Measurements from ENCODE around the gene C3. TPM values are rescaled to one million over a fixed set of nuclear protein-coding genes. Genes with fewer than 3 reads are reported as not detected.

The C3 gene
- total RNA-seq, 1 donor from 2014 or later = 1.6 TPM

DNA sequence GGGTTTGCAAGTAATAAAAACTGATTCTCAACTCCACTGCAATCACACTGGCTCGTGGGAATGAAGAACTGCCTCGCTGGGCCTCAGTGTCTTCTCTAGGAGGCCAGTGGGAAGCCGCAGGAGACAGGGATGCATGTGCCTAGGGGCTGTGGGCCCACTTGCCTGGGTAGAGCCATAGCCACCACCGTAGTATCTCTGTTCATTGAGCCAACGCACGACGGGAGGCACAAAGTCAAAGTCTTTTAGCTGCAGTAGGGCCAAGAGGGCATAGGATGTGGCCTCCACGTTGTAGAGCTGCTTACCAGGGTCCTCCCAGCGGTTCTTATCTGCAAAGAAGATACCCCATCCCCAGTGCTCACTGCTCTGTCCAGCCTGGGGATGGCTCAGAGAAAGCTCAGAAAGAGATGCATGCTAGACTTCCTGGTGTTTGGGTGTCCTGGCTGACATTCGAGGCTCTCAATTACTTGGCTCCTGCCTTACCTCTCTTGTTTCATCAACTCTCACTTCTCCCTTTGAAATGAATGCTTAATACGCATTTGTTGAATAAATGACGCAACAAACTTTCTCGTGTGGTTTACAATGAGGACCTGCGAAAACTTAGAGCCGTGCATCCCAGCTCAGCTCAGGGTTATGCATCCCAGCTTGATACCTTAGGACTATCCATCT, 34.4 kb downstream of the C3 start:
- DNase-seq (ENCODE audit: low spot score, unreplicated experiment) = no peak
- Mint-ChIP-seq H3K9me3 (ENCODE audit: low read depth) (no peaks in the 10 kb centered on the region), H3K36me3 (ENCODE audit: insufficient read depth) (no peaks in the 10 kb centered on the region), H3K27me3 (peaks cover 3% of the 10 kb centered on the region), H3K4me1 (ENCODE audit: low read depth) (no peaks in the 10 kb centered on the region), H3K27ac (no peak overlapping the region), H3K4me3 (ENCODE audit: low read depth) (no peak overlapping the region)
- TF ChIP-seq, protein P1, sequence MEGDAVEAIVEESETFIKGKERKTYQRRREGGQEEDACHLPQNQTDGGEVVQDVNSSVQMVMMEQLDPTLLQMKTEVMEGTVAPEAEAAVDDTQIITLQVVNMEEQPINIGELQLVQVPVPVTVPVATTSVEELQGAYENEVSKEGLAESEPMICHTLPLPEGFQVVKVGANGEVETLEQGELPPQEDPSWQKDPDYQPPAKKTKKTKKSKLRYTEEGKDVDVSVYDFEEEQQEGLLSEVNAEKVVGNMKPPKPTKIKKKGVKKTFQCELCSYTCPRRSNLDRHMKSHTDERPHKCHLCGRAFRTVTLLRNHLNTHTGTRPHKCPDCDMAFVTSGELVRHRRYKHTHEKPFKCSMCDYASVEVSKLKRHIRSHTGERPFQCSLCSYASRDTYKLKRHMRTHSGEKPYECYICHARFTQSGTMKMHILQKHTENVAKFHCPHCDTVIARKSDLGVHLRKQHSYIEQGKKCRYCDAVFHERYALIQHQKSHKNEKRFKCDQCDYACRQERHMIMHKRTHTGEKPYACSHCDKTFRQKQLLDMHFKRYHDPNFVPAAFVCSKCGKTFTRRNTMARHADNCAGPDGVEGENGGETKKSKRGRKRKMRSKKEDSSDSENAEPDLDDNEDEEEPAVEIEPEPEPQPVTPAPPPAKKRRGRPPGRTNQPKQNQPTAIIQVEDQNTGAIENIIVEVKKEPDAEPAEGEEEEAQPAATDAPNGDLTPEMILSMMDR (IDR thresholded peaks at IDR 0.05; ENCODE audit: unreplicated experiment) = no peak

DNA sequence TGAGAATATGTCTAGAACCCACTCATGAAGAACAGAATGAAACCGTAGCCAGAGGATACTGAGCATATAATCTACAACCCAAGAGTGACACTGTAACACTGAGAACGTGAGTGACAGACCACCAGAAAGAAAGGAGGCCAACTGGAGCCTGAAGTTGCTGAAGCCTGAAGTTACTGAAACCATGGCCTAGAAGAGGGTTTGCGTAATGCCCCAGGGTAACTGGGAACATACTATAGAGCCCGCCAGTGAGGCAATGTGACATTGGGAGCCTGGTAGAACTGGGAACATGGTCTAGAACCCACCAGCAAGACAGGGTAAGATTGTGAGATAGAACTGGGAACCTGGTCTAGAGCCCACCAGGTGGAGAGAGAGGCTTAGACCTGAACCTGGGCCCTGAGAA, 35.0 kb downstream of the C3 start:
- no peaks in the 10 kb centered on the region for H3K9me3 Mint-ChIP-seq (ENCODE audit: low read depth)
- H3K36me3 Mint-ChIP-seq (ENCODE audit: insufficient read depth) = no peaks in the 10 kb centered on the region
- DNase-seq (ENCODE audit: low spot score, unreplicated experiment) = no peak
- TF ChIP-seq, protein P1 (IDR thresholded peaks at IDR 0.05; ENCODE audit: unreplicated experiment) = no peak
- H3K4me1 Mint-ChIP-seq (ENCODE audit: low read depth) = no peaks in the 10 kb centered on the region
- peaks cover 6% of the 10 kb centered on the region for H3K27me3 Mint-ChIP-seq
- H3K4me3 Mint-ChIP-seq (ENCODE audit: low read depth) = no peak overlapping the region
- no peak overlapping the region for H3K27ac Mint-ChIP-seq

DNA sequence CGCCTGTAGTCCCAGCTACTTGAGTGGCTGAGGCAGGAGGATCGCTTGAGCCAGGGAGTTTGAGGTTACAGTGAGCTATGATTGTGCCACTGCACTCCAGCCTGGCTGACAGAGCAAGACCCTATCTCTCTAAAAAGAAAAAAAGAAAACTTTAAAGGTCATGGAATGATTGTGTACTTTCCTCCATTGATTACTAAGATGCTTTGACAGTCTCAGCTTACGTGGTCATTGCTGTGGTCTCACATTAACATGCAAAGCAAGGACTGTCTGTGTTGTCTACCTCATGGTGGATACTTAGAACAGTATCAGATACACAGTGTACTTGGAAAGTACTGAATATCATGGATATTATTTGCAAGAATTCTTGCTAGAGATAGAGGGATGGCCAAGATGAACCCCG, 36.5 kb downstream of the C3 start:
- no peak overlapping the region for H3K4me3 Mint-ChIP-seq (ENCODE audit: low read depth)
- no peak for DNase-seq (ENCODE audit: low spot score, unreplicated experiment)
- H3K9me3 Mint-ChIP-seq (ENCODE audit: low read depth) = no peaks in the 10 kb centered on the region
- H3K36me3 Mint-ChIP-seq (ENCODE audit: insufficient read depth) = no peaks in the 10 kb centered on the region
- TF ChIP-seq, protein P1 (IDR thresholded peaks at IDR 0.05; ENCODE audit: unreplicated experiment) = no peak
- H3K4me1 Mint-ChIP-seq (ENCODE audit: low read depth) = no peaks in the 10 kb centered on the region
- peaks cover 8% of the 10 kb centered on the region for H3K27me3 Mint-ChIP-seq
- no peak overlapping the region for H3K27ac Mint-ChIP-seq

DNA sequence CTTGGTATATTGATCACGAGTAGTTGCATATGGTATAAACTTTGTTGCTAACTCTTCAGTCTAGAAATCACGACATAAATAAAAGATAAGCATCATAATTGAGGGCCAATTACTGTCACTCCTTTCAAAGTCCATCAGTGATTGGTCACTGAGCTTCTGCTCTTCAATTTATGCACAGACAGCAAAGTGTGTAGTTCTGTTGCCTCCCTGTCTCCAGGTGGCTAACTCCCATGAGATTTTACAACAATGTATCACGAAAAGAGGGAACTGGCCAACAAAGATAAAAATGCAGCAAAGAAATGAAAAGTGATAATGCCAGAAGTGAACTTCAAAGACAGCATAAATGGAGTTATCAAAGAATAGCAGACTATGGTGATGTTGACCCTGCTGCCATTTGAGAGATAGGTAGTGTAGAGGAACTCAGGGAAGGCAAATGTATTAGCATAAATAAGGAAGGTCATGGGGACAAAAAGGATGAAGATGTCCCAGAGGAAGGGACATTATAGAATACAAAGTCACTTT, 37.8 kb downstream of the C3 start:
- H3K4me3 Mint-ChIP-seq (ENCODE audit: low read depth) = no peak overlapping the region
- TF ChIP-seq, protein P1 (IDR thresholded peaks at IDR 0.05; ENCODE audit: unreplicated experiment) = no peak
- peaks cover 14% of the 10 kb centered on the region for H3K27me3 Mint-ChIP-seq
- H3K9me3 Mint-ChIP-seq (ENCODE audit: low read depth) = peaks cover 3% of the 10 kb centered on the region
- H3K36me3 Mint-ChIP-seq (ENCODE audit: insufficient read depth) = no peaks in the 10 kb centered on the region
- no peak overlapping the region for H3K27ac Mint-ChIP-seq
- DNase-seq (ENCODE audit: low spot score, unreplicated experiment) = no peak
- no peaks in the 10 kb centered on the region for H3K4me1 Mint-ChIP-seq (ENCODE audit: low read depth)

DNA sequence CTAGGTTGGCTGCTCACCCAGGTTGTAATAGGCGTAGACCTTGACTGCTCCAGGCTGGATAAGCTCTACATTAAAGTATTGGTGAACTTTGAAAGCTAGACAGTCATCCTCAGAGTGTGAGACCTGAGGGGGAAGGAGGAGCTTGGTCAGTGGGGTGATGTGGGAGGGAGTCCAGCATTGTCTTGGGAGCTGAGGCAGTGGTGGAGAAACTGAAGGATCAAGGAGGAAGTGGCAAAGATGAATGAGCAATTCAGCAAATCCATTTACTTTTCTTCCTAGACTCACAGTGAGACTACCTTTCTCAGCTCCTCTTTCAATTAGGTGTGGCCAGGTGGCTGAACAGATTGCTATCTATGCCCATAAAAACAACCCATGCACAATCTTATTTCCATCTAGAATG, 40.3 kb downstream of the C3 start:
- no peak overlapping the region for H3K27ac Mint-ChIP-seq
- H3K36me3 Mint-ChIP-seq (ENCODE audit: insufficient read depth) = no peaks in the 10 kb centered on the region
- no peaks in the 10 kb centered on the region for H3K4me1 Mint-ChIP-seq (ENCODE audit: low read depth)
- H3K4me3 Mint-ChIP-seq (ENCODE audit: low read depth) = no peak overlapping the region
- TF ChIP-seq, protein P1 (IDR thresholded peaks at IDR 0.05; ENCODE audit: unreplicated experiment) = no peak
- H3K9me3 Mint-ChIP-seq (ENCODE audit: low read depth) = peaks cover 4% of the 10 kb centered on the region
- H3K27me3 Mint-ChIP-seq = peaks cover 18% of the 10 kb centered on the region
- DNase-seq (ENCODE audit: low spot score, unreplicated experiment) = no peak

Measured in progenitor cell of endocrine pancreas (in vitro differentiated cells).